CD8-positive, alpha-beta memory T cell (primary cell): Measurements from ENCODE around the gene SETD1B. TPM values are rescaled to one million over a fixed set of nuclear protein-coding genes. Genes with fewer than 3 reads are reported as not detected.

Experiments
- CTCF ChIA-PET: fragments of 350-600 bp; sonication (Branson Sonifier 250); formaldehyde crosslinking; loops from one replicate; lab custom pipeline; 2021; ENCODE audit warnings: antibody characterized with exemption; lab: Charles Lee
- POLR2A ChIA-PET: fragments of 350-600 bp; sonication (Branson Sonifier 250); formaldehyde crosslinking; loops from one replicate; lab custom pipeline; 2021; ENCODE audit warnings: antibody characterized with exemption; lab: Charles Lee
- DNase-seq, 5 donors: peaks; one replicate each; pipeline versions ENCODE4 v3.0.0 to v3.0.0-alpha.2; 2020 to 2022; ENCODE audit warnings: mixed read lengths in 1 of 5
- H3K27ac ChIP-seq: one replicate; pipeline ENCODE4 v1.7.0; 2013; ENCODE audit warnings: low read depth, mild to moderate bottlenecking, low read length, moderate library complexity
- H3K27me3 ChIP-seq: 2 replicates; pipeline ENCODE4 v1.7.0; 2013; ENCODE audit warnings: low read length, mild to moderate bottlenecking; ENCODE audit not compliant: insufficient read depth, poor library complexity, severe bottlenecking
- H3K36me3 ChIP-seq: 2 replicates; pipeline ENCODE4 v1.7.0; 2013; ENCODE audit warnings: mild to moderate bottlenecking, low read length, moderate library complexity; ENCODE audit not compliant: insufficient read depth
- H3K4me1 ChIP-seq: 2 replicates; pipeline ENCODE4 v1.7.0; 2013; ENCODE audit warnings: mild to moderate bottlenecking, low read length, moderate library complexity; ENCODE audit not compliant: insufficient read depth
- H3K4me3 ChIP-seq: 2 replicates; pipeline ENCODE4 v1.7.0; 2013; ENCODE audit warnings: mild to moderate bottlenecking, low read length
- H3K9me3 ChIP-seq: 2 replicates; pipeline ENCODE4 v1.7.0; 2013; ENCODE audit warnings: mild to moderate bottlenecking, low read length
- H3K27ac Mint-ChIP-seq, 8 donors: one replicate each; pipeline ENCODE4 v1.8.0; 2020 to 2021; ENCODE audit warnings: mixed read lengths in 8 of 8, mild to moderate bottlenecking in 6 of 8, inconsistent platforms in 3 of 8, moderate library complexity in 3 of 8
- H3K27me3 Mint-ChIP-seq, 2 donors: one replicate each; pipeline ENCODE4 v1.8.0; 2020 to 2021; ENCODE audit warnings: mixed read lengths in 2 of 2, mild to moderate bottlenecking in 1 of 2, moderate library complexity in 1 of 2
- H3K36me3 Mint-ChIP-seq, 3 donors: one replicate each; pipeline ENCODE4 v1.8.0; 2020 to 2021; ENCODE audit warnings: mixed read lengths in 3 of 3, inconsistent platforms in 1 of 3, mild to moderate bottlenecking in 1 of 3
- H3K4me1 Mint-ChIP-seq, 3 donors: one replicate each; pipeline ENCODE4 v1.8.0; 2020 to 2021; ENCODE audit warnings: mixed read lengths in 3 of 3, inconsistent platforms in 1 of 3, mild to moderate bottlenecking in 1 of 3
- H3K4me3 Mint-ChIP-seq, 7 donors: one replicate each; pipeline ENCODE4 v1.8.0; 2020 to 2021; ENCODE audit warnings: mixed read lengths in 7 of 7, mild to moderate bottlenecking in 6 of 7, moderate library complexity in 4 of 7, inconsistent platforms in 2 of 7
- H3K9me3 Mint-ChIP-seq, 5 donors: one replicate each; pipeline ENCODE4 v1.8.0; 2020 to 2022; ENCODE audit warnings: mixed read lengths in 5 of 5, mild to moderate bottlenecking in 3 of 5, moderate library complexity in 2 of 5, inconsistent platforms in 1 of 5
- polyA plus RNA-seq: library from polyadenylated mRNA; unstranded; fragments of 300-500 nt; fragmentation: Illumina TruSeq; gene quantifications from one replicate; pipeline ENCODE4 v1.2.3, GENCODE V29; 2021
- total RNA-seq, 2 experiments: library from RNA; stranded (reverse); gene quantifications; one replicate each; pipeline ENCODE4 v1.2.3, GENCODE V29; 2021

SETD1B gene
- total and polyA plus RNA-seq, 3 experiments from 2014 or later = 2.4 to 31.9 (median 31.3) TPM

- ChIA-PET CTCF (interaction anchor here (1.2 to 44.0 kb wide), 4 partner anchors 2 to 87 kb away, joined by 5 to 1908 read pairs (median 958); partner anchors contain the start of genes PSMD9, RHOF and SETD1B), POLR2A (interaction anchor here (0.5 to 12.2 kb wide), 19 partner anchors 9 to 1805 kb away, joined by 3 to 277 read pairs (median 5); partner anchors contain the start of genes DIABLO, KNTC1, ORAI1 and PSMD9)
- Histone ChIP-seq H3K4me1 (peaks cover 25% of the 10 kb centered on the region), H3K9me3 (no peaks in the 10 kb centered on the region), H3K4me3 (peak overlapping the region; percentile 83), H3K36me3 (peaks cover 19% of the 10 kb centered on the region), H3K27me3 (no peaks in the 10 kb centered on the region), H3K27ac (peak overlapping the region; percentile 94)
- H3K36me3 Mint-ChIP-seq = peaks cover 0 to 66% (median 11%) of the 10 kb centered on the region in 3 donors
- H3K4me3 Mint-ChIP-seq = peak overlapping the region; percentile 91 to 99 (median 95)
- DNase-seq = peak in 3 of 5 donors; percentile 68 to 94 (median 69)
- no peaks in the 10 kb centered on the region for H3K9me3 Mint-ChIP-seq
- peak overlapping the region; percentile 95 to 99 (median 97) for H3K27ac Mint-ChIP-seq
- peaks cover 29 to 37% (median 36%) of the 10 kb centered on the region in 3 donors for H3K4me1 Mint-ChIP-seq
- peaks cover 0 to 1% of the 10 kb centered on the region in 2 donors for H3K27me3 Mint-ChIP-seq
These were observed 2.0 kb upstream of the SETD1B start for GRCh38 chr12:121801595-121802484.

DNA sequence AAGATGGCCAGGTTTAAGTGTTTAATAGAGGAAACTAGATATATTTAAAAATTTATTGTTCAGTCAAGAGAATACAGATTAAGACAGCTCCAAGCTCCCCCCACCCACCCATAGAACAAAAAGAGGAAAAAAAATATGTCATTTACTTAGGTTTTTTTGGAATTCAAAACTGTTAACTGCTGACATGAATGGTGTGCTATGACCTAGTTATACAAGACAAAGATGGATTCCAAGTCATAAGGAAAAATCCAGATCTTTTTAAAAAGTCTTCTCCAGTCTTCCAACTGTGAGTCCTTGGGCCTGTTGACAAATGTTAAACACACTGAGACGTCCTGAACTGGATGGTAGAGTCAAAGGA lies 1.3 kb upstream of the SETD1B start:
- H3K36me3 ChIP-seq = peaks cover 20% of the 10 kb centered on the region
- H3K27ac Mint-ChIP-seq = peak overlapping the region; percentile 95 to 99 (median 97)
- no peak for DNase-seq
- H3K4me3 ChIP-seq = peak overlapping the region; percentile 83
- POLR2A ChIA-PET = interaction anchor here (0.6 to 12.2 kb wide), 12 partner anchors 9 to 1557 kb away, joined by 3 to 277 read pairs (median 8); partner anchors contain the start of genes ORAI1, PSMD9 and RHOF
- H3K27ac ChIP-seq = peak overlapping the region; percentile 94
- H3K27me3 Mint-ChIP-seq = peaks cover 0 to 1% of the 10 kb centered on the region in 2 donors
- H3K9me3 ChIP-seq = no peaks in the 10 kb centered on the region
- H3K27me3 ChIP-seq = no peaks in the 10 kb centered on the region
- H3K4me1 ChIP-seq = peaks cover 30% of the 10 kb centered on the region
- CTCF ChIA-PET = interaction anchor here (1.0 to 44.0 kb wide), 6 partner anchors 2 to 89 kb away, joined by 3 to 1908 read pairs (median 7); partner anchors contain the start of genes PSMD9, RHOF and SETD1B
- H3K4me1 Mint-ChIP-seq = peaks cover 32 to 41% (median 36%) of the 10 kb centered on the region in 3 donors
- no peaks in the 10 kb centered on the region for H3K9me3 Mint-ChIP-seq
- peak overlapping the region; percentile 91 to 99 (median 95) for H3K4me3 Mint-ChIP-seq
- peaks cover 0 to 65% (median 9%) of the 10 kb centered on the region in 3 donors for H3K36me3 Mint-ChIP-seq

GRCh38 chr12:121802843-121803698 lies 738 bp upstream of the SETD1B start:
- Histone ChIP-seq H3K4me1 (peaks cover 28% of the 10 kb centered on the region), H3K4me3 (peak overlapping the region; percentile 83), H3K9me3 (no peaks in the 10 kb centered on the region), H3K27ac (peak overlapping the region; percentile 94), H3K27me3 (no peaks in the 10 kb centered on the region), H3K36me3 (peaks cover 18% of the 10 kb centered on the region)
- Mint-ChIP-seq H3K4me1 (peaks cover 31 to 42% (median 38%) of the 10 kb centered on the region in 3 donors), H3K9me3 (no peaks in the 10 kb centered on the region), H3K36me3 (peaks cover 0 to 66% (median 8%) of the 10 kb centered on the region in 3 donors), H3K27me3 (peaks cover 0 to 1% of the 10 kb centered on the region in 2 donors), H3K4me3 (peak overlapping the region; percentile 91 to 99 (median 95)), H3K27ac (peak overlapping the region; percentile 95 to 99 (median 97))
- ChIA-PET POLR2A (interaction anchor here (0.5 to 12.2 kb wide), 20 partner anchors 8 to 1557 kb away, joined by 3 to 277 read pairs (median 4); partner anchors contain the start of genes DIABLO, ORAI1, PSMD9 and RHOF), CTCF (interaction anchor here (1.0 to 44.0 kb wide), 5 partner anchors 3 to 90 kb away, joined by 3 to 1908 read pairs (median 9); partner anchors contain the start of genes PSMD9, RHOF and SETD1B)
- DNase-seq = peak; percentile 83 to 96 (median 91)

- Mint-ChIP-seq H3K9me3 (no peaks in the 10 kb centered on the region), H3K27me3 (peaks cover 0 to 1% of the 10 kb centered on the region in 2 donors), H3K36me3 (peaks cover 0 to 66% (median 9%) of the 10 kb centered on the region in 3 donors), H3K27ac (peak overlapping the region; percentile 92 to 99 (median 96)), H3K4me1 (peaks cover 23 to 40% (median 37%) of the 10 kb centered on the region in 3 donors), H3K4me3 (peak overlapping the region; percentile 93 to 100 (median 97))
- Histone ChIP-seq H3K9me3 (no peaks in the 10 kb centered on the region), H3K4me3 (peak overlapping the region; percentile 78), H3K4me1 (peaks cover 18% of the 10 kb centered on the region), H3K27me3 (no peaks in the 10 kb centered on the region), H3K36me3 (peaks cover 20% of the 10 kb centered on the region), H3K27ac (peak overlapping the region; percentile 75)
- ChIA-PET CTCF (interaction anchor here (38.2 to 44.0 kb wide), 2 partner anchors 4 to 22 kb away, joined by 1908 read pairs; partner anchors contain the start of genes RHOF and SETD1B), POLR2A (interaction anchor here (0.6 to 12.2 kb wide), 17 partner anchors 7 to 902 kb away, joined by 3 to 277 read pairs (median 4); partner anchors contain the start of genes DIABLO, MLXIP, ORAI1 and PSMD9)
- peak; percentile 48 to 82 (median 62) for DNase-seq
These were observed 755 bp downstream of the SETD1B start for GRCh38 chr12:121804417-121805111.

GRCh38 chr12:121805171-121806008 lies 1.6 kb downstream of the SETD1B start:
- ChIA-PET POLR2A (interaction anchor here (0.5 to 9.1 kb wide), 7 partner anchors 12 to 509 kb away, joined by 3 to 235 read pairs (median 4); partner anchors contain the start of genes CAMKK2, RHOF and TMEM120B), CTCF (interaction anchor here (38.2 kb wide), 1 partner anchor 23 kb away, joined by 1908 read pairs; the partner anchor contains the start of genes RHOF and SETD1B)
- Histone ChIP-seq H3K27ac (peak overlapping the region; percentile 75), H3K27me3 (no peaks in the 10 kb centered on the region), H3K4me1 (peaks cover 18% of the 10 kb centered on the region), H3K36me3 (peaks cover 25% of the 10 kb centered on the region), H3K4me3 (peak overlapping the region; percentile 90), H3K9me3 (no peaks in the 10 kb centered on the region)
- H3K9me3 Mint-ChIP-seq = no peaks in the 10 kb centered on the region
- peaks cover 0 to 70% (median 11%) of the 10 kb centered on the region in 3 donors for H3K36me3 Mint-ChIP-seq
- H3K4me3 Mint-ChIP-seq = peak overlapping the region; percentile 93 to 100 (median 97)
- peaks cover 23 to 43% (median 42%) of the 10 kb centered on the region in 3 donors for H3K4me1 Mint-ChIP-seq
- H3K27ac Mint-ChIP-seq = peak overlapping the region; percentile 75 to 99 (median 98)
- H3K27me3 Mint-ChIP-seq = peaks cover 0 to 1% of the 10 kb centered on the region in 2 donors
- DNase-seq = peak in 1 of 5 donors; percentile 43

DNA sequence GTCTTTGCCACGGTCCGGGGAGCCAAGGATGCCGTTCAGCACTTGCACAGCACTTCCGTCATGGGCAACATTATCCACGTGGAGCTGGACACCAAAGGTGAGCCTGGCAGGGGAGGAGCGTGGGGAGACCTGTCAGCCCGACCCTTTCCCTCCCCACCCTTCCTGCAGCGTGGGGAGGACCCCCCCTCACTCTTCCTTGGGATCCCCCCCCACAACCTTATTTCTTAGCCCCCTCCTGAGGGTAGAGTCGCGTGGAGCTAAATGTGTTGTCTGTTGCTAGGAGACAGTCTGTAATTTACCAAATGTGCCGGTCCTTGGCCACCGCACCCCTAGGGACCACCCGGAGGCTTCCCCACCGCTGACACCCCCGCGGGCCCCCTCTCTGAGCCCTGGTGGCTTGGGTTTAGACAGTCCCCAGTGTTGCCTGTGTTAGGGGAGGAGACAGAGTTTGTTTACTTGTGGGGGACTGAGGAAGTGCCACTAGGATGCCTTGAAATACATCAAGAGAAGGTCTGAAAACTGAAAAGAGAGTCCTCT lies 2.3 kb downstream of the SETD1B start:
- peak in 3 of 5 donors; percentile 57 to 76 (median 75) for DNase-seq
- H3K36me3 ChIP-seq = peaks cover 32% of the 10 kb centered on the region
- POLR2A ChIA-PET = interaction anchor here (0.6 to 9.1 kb wide), 9 partner anchors 8 to 466 kb away, joined by 3 to 235 read pairs (median 4); partner anchors contain the start of genes ORAI1, RHOF and TMEM120B

More for the DNA sequence above, 2.3 kb downstream of the SETD1B start:
- H3K27ac ChIP-seq = peak overlapping the region; percentile 66
- Mint-ChIP-seq H3K27ac (peak overlapping the region; percentile 91 to 99 (median 98)), H3K4me3 (peak overlapping the region; percentile 93 to 100 (median 97)), H3K36me3 (peaks cover 0 to 74% (median 11%) of the 10 kb centered on the region in 3 donors), H3K27me3 (peaks cover 0 to 1% of the 10 kb centered on the region in 2 donors), H3K4me1 (peaks cover 28 to 49% (median 49%) of the 10 kb centered on the region in 3 donors), H3K9me3 (no peaks in the 10 kb centered on the region)
- peaks cover 25% of the 10 kb centered on the region for H3K4me1 ChIP-seq
- CTCF ChIA-PET = interaction anchor here (38.2 kb wide), 1 partner anchor 24 kb away, joined by 1908 read pairs; the partner anchor contains the start of genes RHOF and SETD1B
- H3K4me3 ChIP-seq = peak overlapping the region; percentile 90
- H3K27me3 ChIP-seq = no peaks in the 10 kb centered on the region
- H3K9me3 ChIP-seq = no peaks in the 10 kb centered on the region
